SH-SY5Y (cell line): ENCODE data around the gene SCYGR8.

Experiments used
- GATA2 ChIP-seq: IDR thresholded peaks from 2 replicates; pipeline ENCODE4 v1.6.1; 2011; ENCODE audit warnings: mild to moderate bottlenecking, low read depth, low read length
- GATA3 ChIP-seq: IDR thresholded peaks from 2 replicates; pipeline ENCODE4 v1.6.1; 2011; ENCODE audit warnings: low read depth, mild to moderate bottlenecking, low read length, moderate library complexity

DNA sequence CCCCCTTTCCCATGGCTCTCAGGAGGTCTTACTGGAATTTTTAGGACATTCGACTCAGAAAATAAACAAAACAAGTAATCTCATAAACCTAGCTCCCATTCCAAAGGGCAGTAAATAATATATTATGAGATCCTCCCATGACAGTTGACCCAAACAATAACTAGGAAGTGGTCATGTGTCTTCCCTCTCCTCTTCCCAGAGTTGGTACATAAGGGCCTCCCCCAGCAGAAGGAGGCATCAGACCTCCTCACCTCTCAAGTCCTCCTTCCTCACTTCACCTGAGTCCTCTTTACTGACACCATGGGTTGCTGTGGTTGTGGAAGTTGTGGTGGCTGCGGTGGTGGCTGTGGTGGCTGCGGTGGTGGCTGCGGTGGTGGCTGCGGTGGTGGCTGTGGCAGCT, 17.7 kb upstream of the SCYGR8 start, which contains the start of gene SCYGR7:
- TF ChIP-seq GATA3 (no peak), GATA2 (no peak)
